ENCODE data around the gene NIF3L1.

GRCh38 chr2:200850512-200851256 is 38.5 kb upstream of the NIF3L1 start:
- TF ChIP-seq CTCF (conservative IDR thresholded peaks at IDR 0.05 in 1 of 2, IDR thresholded peaks at IDR 0.05 in 1 of 2; ENCODE audit: extremely low read depth in 1 of 2, insufficient read depth in 1 of 2, low read depth in 1 of 2, low read length in 2 of 2) (no peak), EZH2 (IDR thresholded peaks at IDR 0.05; ENCODE audit: borderline replicate concordance, low read length) (no peak)
